Peyer's patch (tissue), 4 donors: ENCODE data around the gene UBE2QL1. TPM values are rescaled to one million over a fixed set of nuclear protein-coding genes. Genes with fewer than 3 reads are reported as not detected.

Experiments
- DNase-seq, 3 donors: peaks; one replicate each; pipeline ENCODE4 v3.0.0-alpha.2; 2017 to 2019
- H3K27ac ChIP-seq, 4 donors: fragments of 200-600 bp; sonication (generic); one replicate each; pipeline ENCODE4 v1.5.1; 2016 to 2019
- H3K27me3 ChIP-seq, 2 donors: fragments of 200-600 bp; sonication (generic); one replicate each; pipeline ENCODE4 v1.5.1; 2019
- H3K36me3 ChIP-seq, 3 donors: fragments of 200-600 bp; sonication (generic); one replicate each; pipeline ENCODE4 v1.5.1; 2016 to 2019
- H3K4me1 ChIP-seq, 4 donors: fragments of 200-600 bp; sonication (generic); one replicate each; pipeline ENCODE4 v1.5.1; 2016 to 2019
- H3K4me3 ChIP-seq, 4 donors: fragments of 200-600 bp; sonication (generic); 1 replicate in 3 of 4; 2 replicates in 1 of 4; pipeline ENCODE4 v1.5.1; 2016 to 2019; ENCODE audit warnings: mild to moderate bottlenecking in 1 of 4
- H3K9me3 ChIP-seq, 4 donors: fragments of 200-600 bp; sonication (generic); one replicate each; pipeline ENCODE4 v1.5.1; 2016 to 2019; ENCODE audit warnings: mild to moderate bottlenecking in 1 of 4
- CTCF ChIP-seq, 6 experiments: fragments of 450-650 bp in 4 of 6; fragments of 200-600 bp in 2 of 6; sonication (generic) in 1 of 6; IDR thresholded peaks; one replicate each; pipeline ENCODE4 v1.5.1; 2017 to 2019; ENCODE audit warnings: antibody characterized with exemption in 6 of 6, mild to moderate bottlenecking in 3 of 6, moderate library complexity in 1 of 6
- POLR2A ChIP-seq, 2 donors: fragments of 450-650 bp; IDR thresholded peaks; one replicate each; pipeline ENCODE4 v1.5.1; 2017; ENCODE audit warnings: antibody characterized with exemption in 2 of 2, mild to moderate bottlenecking in 2 of 2, moderate library complexity in 2 of 2
- total RNA-seq, 4 donors: library from RNA; depleted of rRNA; stranded (reverse); fragments of >200 nt; gene quantifications; one replicate each; pipeline ENCODE4 v1.1.0, GENCODE V29; 2016

UBE2QL1 gene
- total RNA-seq, 4 donors from 2014 or later: 1.0 to 3.3 TPM; not detected in 2

- no peak for TF ChIP-seq POLR2A (IDR thresholded peaks at IDR 0.05)
- no peak for TF ChIP-seq CTCF (IDR thresholded peaks at IDR 0.05)
- Histone ChIP-seq H3K4me3 (no peak overlapping the region), H3K36me3 (no peaks in the 10 kb centered on the region), H3K27ac (no peak overlapping the region), H3K9me3 (no peaks in the 10 kb centered on the region), H3K4me1 (no peaks in the 10 kb centered on the region), H3K27me3 (no peaks in the 10 kb centered on the region)
- DNase-seq: no peak
These were observed 42.7 kb downstream of the UBE2QL1 start for GRCh38 chr5:6491196-6491918.

- Histone ChIP-seq H3K4me3 (no peak overlapping the region), H3K36me3 (no peaks in the 10 kb centered on the region), H3K27me3 (no peaks in the 10 kb centered on the region), H3K27ac (no peak overlapping the region), H3K4me1 (no peaks in the 10 kb centered on the region), H3K9me3 (no peaks in the 10 kb centered on the region)
- TF ChIP-seq POLR2A (IDR thresholded peaks at IDR 0.05): no peak
- TF ChIP-seq CTCF (IDR thresholded peaks at IDR 0.05): no peak
- no peak for DNase-seq
These were observed 43.2 kb downstream of the UBE2QL1 start for GRCh38 chr5:6491919-6492290.

- H3K27ac ChIP-seq: no peak overlapping the region
- no peak overlapping the region for H3K4me3 ChIP-seq
- TF ChIP-seq POLR2A (IDR thresholded peaks at IDR 0.05): no peak
- no peak for TF ChIP-seq CTCF (IDR thresholded peaks at IDR 0.05)
- H3K27me3 ChIP-seq: no peaks in the 10 kb centered on the region
- no peaks in the 10 kb centered on the region for H3K9me3 ChIP-seq
- DNase-seq: no peak
- no peaks in the 10 kb centered on the region for H3K36me3 ChIP-seq
- H3K4me1 ChIP-seq: no peaks in the 10 kb centered on the region
These were observed 44.3 kb downstream of the UBE2QL1 start for GRCh38 chr5:6492934-6493333.

GRCh38 chr5:6493681-6494454, 45.2 kb downstream of the UBE2QL1 start:
- Histone ChIP-seq H3K36me3 (no peaks in the 10 kb centered on the region), H3K4me1 (no peaks in the 10 kb centered on the region), H3K27ac (no peak overlapping the region), H3K9me3 (no peaks in the 10 kb centered on the region), H3K27me3 (no peaks in the 10 kb centered on the region), H3K4me3 (no peak overlapping the region)
- no peak for DNase-seq
- TF ChIP-seq POLR2A (IDR thresholded peaks at IDR 0.05): no peak
- no peak for TF ChIP-seq CTCF (IDR thresholded peaks at IDR 0.05)

- TF ChIP-seq POLR2A (IDR thresholded peaks at IDR 0.05): no peak
- TF ChIP-seq CTCF (IDR thresholded peaks at IDR 0.05): no peak
- no peak overlapping the region for H3K27ac ChIP-seq
- no peaks in the 10 kb centered on the region for H3K4me1 ChIP-seq
- no peak for DNase-seq
- no peaks in the 10 kb centered on the region for H3K9me3 ChIP-seq
- no peak overlapping the region for H3K4me3 ChIP-seq
- H3K27me3 ChIP-seq: no peaks in the 10 kb centered on the region
- H3K36me3 ChIP-seq: no peaks in the 10 kb centered on the region
These were observed 46.3 kb downstream of the UBE2QL1 start for GRCh38 chr5:6494939-6495338.
